Astrocyte (in vitro differentiated cells and primary cell): ENCODE data around the gene MMP12. TPM values are rescaled to one million over a fixed set of nuclear protein-coding genes. Genes with fewer than 3 reads are reported as not detected.

ENCODE experiments used
- DNase-seq: peaks from one replicate; pipeline ENCODE4 v3.0.0-alpha.2; 2010; ENCODE audit warnings: low read depth
- FAIRE-seq: peaks from 2 replicates; lab custom pipeline; 2011; peaks lifted over from hg19 to GRCh38; lab: Jason Lieb, UNC
- H2AFZ ChIP-seq: 2 replicates; pipeline ENCODE4 v1.6.0; 2012; ENCODE audit warnings: low read depth, low read length, inconsistent platforms
- H3K27ac ChIP-seq: 2 replicates; pipeline ENCODE4 v1.5.1; 2011; ENCODE audit warnings: low read depth, low read length, inconsistent platforms
- H3K27me3 ChIP-seq: 2 replicates; pipeline ENCODE4 v1.6.0; 2011; ENCODE audit warnings: low read length, inconsistent platforms; ENCODE audit not compliant: insufficient read depth
- H3K36me3 ChIP-seq: 2 replicates; pipeline ENCODE4 v1.5.1; 2011; ENCODE audit warnings: low read length, inconsistent platforms; ENCODE audit not compliant: insufficient read depth
- H3K4me1 ChIP-seq: 2 replicates; pipeline ENCODE4 v1.5.1; 2011; ENCODE audit warnings: low read length, inconsistent platforms; ENCODE audit not compliant: insufficient read depth
- H3K4me2 ChIP-seq: 2 replicates; pipeline ENCODE4 v1.6.0; 2012; ENCODE audit warnings: low read length, inconsistent platforms
- H3K4me3 ChIP-seq: 2 replicates; pipeline ENCODE4 v1.5.1; 2011; ENCODE audit warnings: low read depth, mild to moderate bottlenecking, low read length, inconsistent platforms; ENCODE audit not compliant: insufficient read depth
- H3K79me2 ChIP-seq: 2 replicates; pipeline ENCODE4 v1.6.0; 2012; ENCODE audit warnings: mild to moderate bottlenecking, low read length, inconsistent platforms; ENCODE audit not compliant: insufficient read depth
- H3K9ac ChIP-seq: 2 replicates; pipeline ENCODE4 v1.6.0; 2012; ENCODE audit warnings: mild to moderate bottlenecking, low read length, inconsistent platforms
- H3K9me3 ChIP-seq: 2 replicates; pipeline ENCODE4 v1.5.1; 2012; ENCODE audit warnings: low read depth, mild to moderate bottlenecking, low read length, inconsistent platforms; ENCODE audit not compliant: insufficient read depth
- H4K20me1 ChIP-seq: 2 replicates; pipeline ENCODE4 v1.6.0; 2012; ENCODE audit warnings: low read length, inconsistent platforms; ENCODE audit not compliant: insufficient read depth
- H3K27ac Mint-ChIP-seq: one replicate; pipeline ENCODE4 v1.8.0; 2021; ENCODE audit warnings: mild to moderate bottlenecking, mixed read lengths; ENCODE audit not compliant: unreplicated experiment
- H3K27me3 Mint-ChIP-seq: one replicate; pipeline ENCODE4 v1.8.0; 2021; ENCODE audit warnings: low read depth, mixed read lengths; ENCODE audit not compliant: unreplicated experiment
- H3K36me3 Mint-ChIP-seq: one replicate; pipeline ENCODE4 v1.8.0; 2021; ENCODE audit warnings: low read depth, mixed read lengths; ENCODE audit not compliant: unreplicated experiment
- H3K4me1 Mint-ChIP-seq: one replicate; pipeline ENCODE4 v1.8.0; 2021; ENCODE audit warnings: low read depth, mixed read lengths; ENCODE audit not compliant: unreplicated experiment
- H3K4me3 Mint-ChIP-seq: one replicate; pipeline ENCODE4 v1.8.0; 2021; ENCODE audit warnings: mild to moderate bottlenecking, moderate library complexity, mixed read lengths; ENCODE audit not compliant: unreplicated experiment
- H3K9me3 Mint-ChIP-seq: one replicate; pipeline ENCODE4 v1.8.0; 2021; ENCODE audit warnings: mild to moderate bottlenecking, mixed read lengths; ENCODE audit not compliant: unreplicated experiment
- CTCF ChIP-seq: IDR thresholded peaks from 2 replicates; pipeline ENCODE4 v1.5.1; 2011; ENCODE audit warnings: low read depth, mild to moderate bottlenecking, inconsistent platforms, low read length, moderate library complexity; ENCODE audit not compliant: insufficient read depth
- EZH2 ChIP-seq: IDR thresholded peaks from 2 replicates; pipeline ENCODE4 v1.6.1; 2012; ENCODE audit warnings: mild to moderate bottlenecking, low read length, inconsistent platforms; ENCODE audit not compliant: insufficient read depth
- total RNA-seq: library from RNA; stranded (reverse); gene quantifications from 2 replicates; pipeline ENCODE4 v1.2.1, GENCODE V29; 2021

The MMP12 gene
- total RNA-seq, 1 donor from 2014 or later = not detected

GRCh38 chr11:102915044-102915375, 40.2 kb upstream of the MMP12 start:
- Mint-ChIP-seq H3K4me3 (no peak overlapping the region), H3K36me3 (no peaks in the 10 kb centered on the region), H3K27ac (no peak overlapping the region), H3K9me3 (no peaks in the 10 kb centered on the region), H3K4me1 (peaks cover 8% of the 10 kb centered on the region), H3K27me3 (peaks cover 2% of the 10 kb centered on the region)
- Histone ChIP-seq H3K4me1 (no peaks in the 10 kb centered on the region), H3K79me2 (no peaks in the 10 kb centered on the region), H3K4me3 (no peak overlapping the region), H4K20me1 (no peaks in the 10 kb centered on the region), H3K36me3 (no peaks in the 10 kb centered on the region), H3K9me3 (no peaks in the 10 kb centered on the region), H3K4me2 (no peak overlapping the region), H3K27ac (no peak overlapping the region), H2AFZ (no peak overlapping the region), H3K27me3 (no peaks in the 10 kb centered on the region), H3K9ac (no peak overlapping the region)
- FAIRE-seq (no peak), DNase-seq (no peak)
- no peak for TF ChIP-seq CTCF
- TF ChIP-seq EZH2 = no peak

DNA sequence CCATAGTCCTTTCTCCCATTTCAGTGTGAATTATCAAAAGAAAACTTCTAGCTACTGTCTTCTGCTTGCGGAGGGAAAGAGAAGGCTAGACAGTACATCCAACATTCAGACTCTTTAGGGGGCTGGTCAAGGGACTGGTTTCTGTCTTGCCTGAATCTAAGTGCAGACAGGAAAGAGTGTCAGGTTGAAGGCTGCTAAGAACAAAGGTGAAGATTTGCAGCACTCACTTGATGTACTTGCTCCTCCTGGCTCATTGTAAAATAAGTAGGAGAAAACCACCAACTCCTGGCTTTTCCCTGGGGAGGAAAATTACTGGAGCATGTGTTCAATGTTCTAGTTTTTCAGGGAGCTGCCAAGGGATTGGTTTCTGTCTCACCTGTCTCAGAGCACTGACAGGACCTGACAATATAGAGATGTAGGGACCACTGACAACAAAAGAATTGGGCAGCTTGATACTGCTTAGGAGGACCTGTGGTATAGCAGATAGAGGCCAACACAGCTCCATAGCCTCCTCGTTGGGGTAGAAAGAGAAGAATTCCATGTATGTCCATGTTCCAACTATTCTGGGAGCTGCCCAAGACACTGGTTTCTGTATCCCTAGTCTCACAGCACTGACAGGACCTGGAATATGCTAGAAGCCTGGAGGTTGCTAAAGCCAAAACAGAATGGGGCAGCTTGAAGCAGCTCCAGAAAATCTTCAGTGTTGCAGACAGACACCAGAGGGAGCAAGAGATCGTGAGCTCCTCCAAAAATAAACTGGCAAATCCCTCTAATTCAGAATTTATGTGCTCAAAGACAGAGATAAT, 39.7 kb upstream of the MMP12 start:
- peak; percentile 20 for DNase-seq
- Mint-ChIP-seq H3K4me3 (no peak overlapping the region), H3K9me3 (no peaks in the 10 kb centered on the region)

More for the DNA sequence above, 39.7 kb upstream of the MMP12 start:
- Histone ChIP-seq H3K4me2 (no peak overlapping the region), H3K36me3 (no peaks in the 10 kb centered on the region), H3K4me1 (no peaks in the 10 kb centered on the region), H4K20me1 (no peaks in the 10 kb centered on the region), H3K4me3 (no peak overlapping the region), H2AFZ (no peak overlapping the region), H3K9ac (no peak overlapping the region), H3K9me3 (no peaks in the 10 kb centered on the region), H3K27ac (no peak overlapping the region), H3K27me3 (no peaks in the 10 kb centered on the region), H3K79me2 (no peaks in the 10 kb centered on the region)
- Mint-ChIP-seq H3K27ac (no peak overlapping the region), H3K4me1 (peaks cover 8% of the 10 kb centered on the region), H3K36me3 (no peaks in the 10 kb centered on the region), H3K27me3 (peaks cover 1% of the 10 kb centered on the region)
- no peak for TF ChIP-seq EZH2
- peak; percentile 78 for TF ChIP-seq CTCF
- peak; percentile 23 for FAIRE-seq
